GOT3 (cell line): ENCODE results near the gene HSBP1.

Source experiments
- DNase-seq: peaks from one replicate; lab custom pipeline; 2025; ENCODE audit warnings: mixed read lengths; lab: John Stamatoyannopoulos, UW

HSBP1 gene

DNA sequence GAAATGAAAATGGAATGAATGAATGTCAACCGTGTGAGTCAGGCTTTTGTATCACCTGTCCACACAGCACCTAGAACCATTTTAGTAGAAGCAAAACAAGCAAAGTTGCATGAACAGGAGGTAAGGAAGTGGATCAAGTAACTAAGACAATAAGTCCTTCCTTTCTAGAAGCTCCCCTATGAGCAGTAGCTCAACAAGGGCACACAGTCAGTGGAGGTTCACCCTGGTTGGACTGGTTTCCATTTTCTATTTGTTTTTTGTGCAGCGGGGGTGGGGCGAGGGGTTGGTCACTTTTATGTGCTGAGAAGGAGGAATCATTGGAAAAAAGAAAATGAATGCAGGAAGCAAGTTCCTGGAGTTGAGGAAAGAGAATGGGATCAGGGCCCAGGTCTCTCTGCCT, 4.0 kb upstream of the HSBP1 start:
- no peak for DNase-seq

DNA sequence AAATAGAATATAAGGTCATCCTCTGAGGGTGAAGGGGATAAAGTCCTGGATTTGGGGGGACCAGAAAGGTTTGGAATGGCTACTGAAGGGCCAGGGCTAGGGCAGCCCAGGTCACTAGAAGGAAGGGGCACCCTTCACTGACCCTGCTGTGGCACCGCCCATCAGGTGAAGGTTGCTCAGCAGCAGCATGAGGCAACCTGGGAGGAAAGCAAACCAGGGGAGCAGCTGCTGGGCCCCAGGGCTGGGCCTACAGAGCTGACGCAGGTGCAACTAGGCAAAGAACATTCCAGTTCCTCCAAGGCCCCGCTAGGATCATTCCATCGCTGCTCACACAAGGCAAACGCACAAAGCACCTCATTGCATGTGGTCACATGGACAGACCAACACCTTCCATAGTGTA, 3.4 kb upstream of the HSBP1 start:
- DNase-seq = no peak

DNA sequence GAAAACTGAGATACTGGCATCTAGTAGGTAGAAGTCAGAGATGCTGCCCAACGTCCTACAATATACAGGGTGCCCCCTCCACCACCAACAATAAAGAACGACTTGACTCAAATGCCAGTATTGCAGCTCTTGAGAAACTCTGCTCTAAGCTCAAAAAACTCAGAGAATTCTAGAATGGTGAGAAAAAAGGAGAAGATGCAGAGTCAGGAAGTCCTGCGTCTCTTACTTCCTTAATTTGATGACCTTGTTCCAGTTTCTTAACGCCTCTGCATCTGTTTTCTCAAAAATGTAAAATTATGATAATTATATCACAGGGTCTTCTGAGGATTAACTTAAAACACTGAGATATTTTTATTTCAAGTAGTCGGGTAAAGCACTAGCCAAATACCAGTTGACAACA, 1.7 kb upstream of the HSBP1 start:
- no peak for DNase-seq

DNA sequence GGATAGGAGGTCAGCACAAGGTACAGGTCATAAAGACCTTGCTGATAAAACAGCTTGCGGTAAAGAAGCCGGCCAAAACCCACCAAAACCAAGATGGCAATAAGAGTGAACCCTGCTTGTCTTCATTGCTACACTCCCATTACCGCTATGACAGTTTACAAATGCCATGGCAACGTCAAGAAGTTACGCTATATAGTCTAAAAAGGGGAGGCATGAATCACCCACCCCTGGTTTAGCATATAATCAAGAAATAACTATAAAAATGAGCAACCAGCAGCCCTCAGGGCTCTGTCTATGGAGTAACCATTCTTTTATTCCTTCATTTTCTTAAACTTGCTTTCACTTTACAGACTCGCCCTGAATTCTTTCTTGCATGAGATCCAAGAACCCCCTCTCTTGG, 1.0 kb upstream of the HSBP1 start:
- no peak for DNase-seq

DNA sequence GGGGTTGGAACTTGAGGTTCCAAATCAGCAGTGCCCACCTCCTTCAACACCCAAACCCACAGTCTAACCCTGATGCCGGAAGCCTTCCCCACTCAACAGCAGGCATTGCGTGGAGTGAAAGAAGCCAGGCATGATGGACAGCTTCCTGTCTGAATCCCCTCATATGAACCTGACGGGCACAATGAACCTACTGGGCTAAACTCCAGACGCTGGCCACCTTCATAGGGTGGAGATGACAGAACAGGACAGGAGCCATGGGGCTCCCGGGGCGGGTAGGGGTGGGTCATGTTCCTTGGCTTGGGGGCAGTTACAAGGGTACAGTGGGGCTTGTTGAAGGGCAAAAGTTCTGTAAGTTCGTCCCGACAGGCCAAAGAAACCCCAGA, 460 bp upstream of the HSBP1 start:
- DNase-seq = no peak

DNA sequence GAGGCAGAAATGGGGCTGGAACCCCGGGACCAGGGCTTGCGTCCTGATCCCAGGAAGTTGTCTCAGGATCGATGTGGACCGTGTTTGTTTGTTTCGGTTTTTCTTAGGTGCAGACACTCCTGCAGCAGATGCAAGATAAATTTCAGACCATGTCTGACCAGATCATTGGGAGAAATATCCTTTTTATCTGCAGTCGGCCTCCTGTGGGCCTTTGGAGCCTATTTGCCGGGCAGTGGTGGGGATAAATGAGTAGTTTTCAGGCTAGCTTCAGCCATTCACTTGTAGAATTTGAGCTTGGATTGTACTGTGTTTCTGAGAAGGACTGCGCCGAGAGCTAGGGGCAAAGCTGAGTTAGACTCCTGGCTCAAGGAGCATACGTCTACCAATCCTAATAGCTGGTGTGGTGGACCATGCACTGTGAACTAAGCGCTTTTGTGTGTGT, 816 bp downstream of the HSBP1 start:
- DNase-seq = no peak

DNA sequence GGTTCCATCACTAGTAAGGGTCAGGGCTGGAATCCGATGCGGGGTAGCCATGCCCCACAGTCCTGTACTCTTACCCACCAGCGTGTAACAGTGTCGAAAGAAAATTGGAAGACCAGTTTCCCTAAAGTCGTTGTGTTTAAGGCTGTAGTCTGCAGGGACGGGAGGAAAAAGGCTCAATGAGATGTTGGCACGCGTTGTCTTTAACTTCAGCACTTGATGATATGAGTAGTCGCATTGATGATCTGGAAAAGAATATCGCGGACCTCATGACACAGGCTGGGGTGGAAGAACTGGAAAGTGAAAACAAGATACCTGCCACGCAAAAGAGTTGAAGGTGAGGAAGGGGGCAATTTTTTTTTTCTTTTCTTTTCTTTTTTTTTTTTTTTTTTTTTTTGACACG, 1.3 kb downstream of the HSBP1 start:
- DNase-seq = no peak

DNA sequence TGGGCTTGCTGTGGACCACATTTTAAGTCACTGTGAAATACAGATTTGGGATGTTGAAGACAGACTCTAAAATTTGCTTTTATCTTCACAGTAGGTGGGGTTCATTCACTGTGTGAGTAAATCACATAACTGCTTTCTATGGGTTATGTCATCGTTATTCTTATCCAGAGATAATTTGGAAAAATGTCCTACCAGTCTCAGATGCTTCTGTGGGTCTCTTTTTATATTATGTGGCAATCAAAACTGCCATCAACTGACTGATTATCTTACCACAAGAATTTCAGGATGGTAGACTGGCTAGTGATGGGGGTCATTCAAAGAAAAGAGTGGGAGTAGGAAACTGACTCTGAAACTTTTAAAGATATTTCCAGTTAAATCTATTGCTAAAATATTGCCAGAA, 3.1 kb downstream of the HSBP1 start:
- no peak for DNase-seq

DNA sequence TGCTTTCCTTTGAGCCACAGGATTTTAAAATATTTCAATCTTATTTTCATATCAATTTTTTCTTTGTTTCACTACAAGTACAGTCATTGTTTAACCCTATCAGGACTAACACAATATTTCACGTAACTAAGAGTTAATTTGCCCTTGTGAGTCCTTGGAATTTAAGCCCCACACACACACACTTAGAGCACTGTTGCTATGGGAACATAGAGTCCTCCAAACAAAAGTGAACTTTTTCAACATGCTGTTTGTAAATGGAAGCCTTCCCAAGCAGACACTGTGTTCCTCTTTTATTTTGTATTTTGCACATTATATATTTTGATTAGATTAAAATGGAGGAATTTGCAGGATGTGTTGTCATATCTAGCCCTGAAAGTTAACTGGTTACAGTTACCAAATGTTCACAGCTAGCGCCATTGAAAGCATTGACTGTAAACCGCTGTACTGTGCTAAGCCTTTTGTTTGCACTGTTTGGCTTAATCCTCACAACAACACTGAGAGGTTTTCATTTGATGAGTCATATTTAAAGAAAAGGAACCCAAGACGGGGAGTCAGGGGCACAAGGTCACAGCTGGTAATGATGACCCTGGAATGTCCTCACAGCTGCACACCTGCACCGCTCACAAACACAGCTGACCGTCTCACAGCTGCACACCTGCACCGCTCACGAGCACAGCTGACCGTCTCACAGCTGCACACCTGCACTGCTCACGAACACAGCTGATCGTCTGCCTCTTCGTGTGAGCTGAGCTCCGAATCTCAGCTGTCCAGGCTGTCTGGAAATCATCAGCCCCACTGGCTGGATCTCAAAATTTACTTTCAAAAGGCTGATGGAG, 6.3 kb downstream of the HSBP1 start:
- no peak for DNase-seq

DNA sequence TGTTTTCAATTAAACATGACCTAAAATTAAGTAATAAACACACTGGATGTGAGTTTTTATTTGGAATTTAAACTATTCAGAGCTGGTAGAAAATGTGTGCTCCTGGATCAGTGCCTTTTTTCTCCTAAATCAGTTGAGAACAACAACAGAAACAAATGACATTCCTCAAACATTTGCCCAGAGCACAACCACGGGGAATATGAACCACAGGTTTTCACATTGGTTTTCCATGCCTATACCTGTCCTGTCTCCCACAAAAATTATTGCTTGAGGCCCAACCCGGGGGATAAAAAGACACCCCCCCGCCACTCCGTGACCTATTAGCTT, 6.8 kb downstream of the HSBP1 start:
- DNase-seq = no peak

DNA sequence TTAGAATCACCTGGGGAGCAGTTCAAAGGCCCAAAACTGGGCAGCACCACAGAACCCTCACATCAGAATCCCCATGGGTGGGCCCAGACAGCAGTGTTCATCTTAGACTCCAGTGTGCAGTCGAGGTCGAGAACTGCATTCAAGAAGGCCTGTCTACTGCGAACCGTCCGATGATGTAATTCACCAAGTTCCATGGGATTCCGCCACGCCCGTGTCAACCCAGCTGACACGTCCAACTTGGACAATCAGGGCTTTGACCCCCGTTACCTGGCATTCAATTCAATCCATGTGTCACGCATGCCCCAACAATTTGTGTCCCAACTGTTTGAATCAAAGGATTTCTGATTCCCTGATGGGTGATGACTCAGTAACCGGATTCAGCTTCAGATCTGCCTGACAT, 9.2 kb downstream of the HSBP1 start:
- DNase-seq = no peak

DNA sequence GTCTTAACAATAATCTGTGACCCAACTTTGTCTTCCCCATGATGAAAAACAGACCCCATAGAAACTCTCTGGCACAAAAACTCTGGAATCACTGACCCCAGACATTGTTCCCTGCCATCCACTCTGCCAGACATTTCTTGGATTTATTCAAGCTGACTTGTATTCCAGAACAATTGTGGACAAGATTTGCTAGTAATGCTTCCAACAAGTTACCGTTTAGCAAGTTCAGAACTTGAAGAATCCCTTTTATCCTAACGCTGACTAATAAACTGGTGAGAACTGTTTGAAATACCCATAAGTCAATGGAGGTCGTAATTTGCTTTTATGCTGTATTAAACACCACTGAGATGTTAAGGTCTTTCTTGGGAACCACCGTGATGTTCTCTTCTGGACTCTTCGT, 10.5 kb downstream of the HSBP1 start:
- DNase-seq = no peak

DNA sequence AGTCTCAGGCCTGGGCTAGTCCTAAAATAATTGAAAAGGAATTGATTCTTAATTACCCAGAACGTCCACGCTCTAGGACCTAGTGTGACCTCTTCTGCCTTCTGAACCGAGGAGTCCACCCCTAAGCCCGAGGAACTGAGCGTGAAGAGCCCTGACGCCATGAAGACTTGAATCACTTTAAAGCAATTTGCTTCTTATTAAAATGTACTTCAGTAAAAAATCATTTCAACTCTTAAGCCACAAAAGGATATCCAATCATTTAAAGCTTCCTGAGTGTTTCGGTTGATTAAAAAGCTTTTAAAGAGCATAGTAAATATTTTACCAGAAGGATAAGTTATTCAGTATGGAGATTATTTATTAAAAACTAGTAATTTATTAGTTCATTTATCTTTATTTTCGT, 11.6 kb downstream of the HSBP1 start:
- DNase-seq = no peak

DNA sequence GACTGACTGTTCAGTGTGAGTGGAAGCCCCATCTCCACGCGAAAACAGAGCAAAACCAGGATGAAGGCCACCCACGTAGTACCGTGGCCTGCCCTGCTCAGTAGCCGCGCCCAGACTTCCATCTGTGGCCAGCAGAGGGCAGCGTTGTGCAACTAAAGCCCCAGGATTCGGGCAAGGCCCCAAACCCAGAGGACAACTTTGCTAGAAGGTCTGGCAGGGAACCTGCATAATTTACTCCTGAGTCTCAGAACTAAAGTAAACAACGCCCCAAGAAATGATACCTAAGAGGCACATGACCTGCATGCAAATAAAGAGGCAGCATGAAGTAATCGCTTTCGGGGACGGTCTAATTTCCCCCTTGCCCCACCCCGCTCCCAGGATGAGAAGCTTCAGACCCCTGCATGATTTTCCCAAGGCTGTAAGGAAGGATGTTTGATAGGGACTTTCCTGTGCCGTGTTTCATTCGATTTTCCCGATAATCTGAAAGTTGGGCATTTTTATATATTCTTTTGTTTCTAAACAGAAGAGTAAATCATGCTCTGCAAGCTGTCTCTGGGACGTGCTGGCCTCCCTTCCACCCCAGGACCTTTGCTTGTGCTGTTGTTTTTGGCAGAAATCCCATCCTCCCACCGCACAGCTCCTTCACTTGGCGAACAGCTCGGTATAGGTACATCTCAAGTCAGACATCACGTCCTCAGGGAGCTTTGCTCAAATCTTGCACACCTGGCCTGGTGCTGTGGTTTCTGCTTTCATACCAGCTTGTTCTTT, 18.6 kb downstream of the HSBP1 start:
- DNase-seq = peak; percentile 49

DNA sequence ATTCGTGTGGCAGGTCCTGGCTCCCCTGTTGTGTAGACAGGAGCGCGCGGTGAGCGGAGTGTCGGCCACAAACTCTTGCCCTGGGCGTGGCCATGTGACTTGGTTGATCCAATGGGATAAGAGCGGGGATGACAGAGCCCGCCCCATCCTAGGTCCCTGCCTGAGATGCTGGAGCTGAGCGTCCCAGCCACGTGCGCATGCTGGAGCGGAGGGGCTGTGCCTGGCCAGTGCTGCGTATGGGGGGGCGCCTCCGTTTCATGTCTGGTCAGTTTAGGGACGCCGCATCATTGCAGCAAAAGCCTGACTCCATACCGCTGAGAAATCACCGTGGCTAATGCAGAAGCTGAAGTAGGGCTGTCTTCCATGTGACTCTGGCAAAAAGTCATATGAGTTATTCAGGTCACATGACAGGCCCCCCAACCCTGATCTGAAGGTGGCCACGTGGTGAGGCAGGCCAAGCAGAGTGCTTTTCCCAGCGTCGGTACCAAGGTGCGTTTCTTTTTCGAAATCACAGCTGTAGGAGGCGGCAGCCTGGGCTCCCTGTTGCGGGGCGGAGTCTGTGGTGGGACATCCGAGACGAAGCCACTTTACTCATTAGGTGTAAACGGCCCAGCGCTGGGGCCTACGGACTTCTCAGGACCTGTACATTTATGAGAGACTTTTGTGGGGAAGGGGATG, 22.5 kb downstream of the HSBP1 start:
- DNase-seq = no peak

DNA sequence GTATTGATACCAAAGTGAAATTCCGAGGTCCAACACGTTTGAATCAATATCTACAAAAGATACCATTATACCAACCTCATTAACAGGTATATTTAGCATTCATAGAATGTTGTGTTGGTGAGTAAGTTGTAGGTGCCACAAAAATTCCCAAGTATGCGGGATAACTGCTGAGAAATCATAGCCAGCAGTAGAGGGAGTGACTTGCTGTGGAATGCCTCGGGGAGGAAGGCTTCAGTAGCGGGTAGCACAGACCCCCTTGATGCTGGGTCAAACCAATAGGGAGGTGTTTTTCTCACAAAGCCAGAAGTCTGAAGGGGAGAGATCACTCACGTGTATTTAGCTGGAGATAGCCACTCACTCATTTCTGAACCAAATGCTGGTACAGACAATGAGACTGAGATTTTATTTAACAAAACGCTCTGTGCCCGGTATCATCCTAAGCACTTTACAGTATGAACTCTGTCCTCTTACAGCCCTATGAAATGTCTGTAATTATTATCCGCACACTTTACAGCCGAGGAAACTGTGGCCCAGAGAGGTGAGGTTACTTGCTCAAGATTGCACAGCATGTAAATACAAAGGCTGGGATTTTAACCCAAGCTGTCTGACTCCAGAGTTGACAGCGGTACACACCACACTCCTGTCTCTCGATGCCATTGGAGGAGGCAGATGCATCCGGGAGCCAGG, 23.1 kb downstream of the HSBP1 start:
- no peak for DNase-seq

DNA sequence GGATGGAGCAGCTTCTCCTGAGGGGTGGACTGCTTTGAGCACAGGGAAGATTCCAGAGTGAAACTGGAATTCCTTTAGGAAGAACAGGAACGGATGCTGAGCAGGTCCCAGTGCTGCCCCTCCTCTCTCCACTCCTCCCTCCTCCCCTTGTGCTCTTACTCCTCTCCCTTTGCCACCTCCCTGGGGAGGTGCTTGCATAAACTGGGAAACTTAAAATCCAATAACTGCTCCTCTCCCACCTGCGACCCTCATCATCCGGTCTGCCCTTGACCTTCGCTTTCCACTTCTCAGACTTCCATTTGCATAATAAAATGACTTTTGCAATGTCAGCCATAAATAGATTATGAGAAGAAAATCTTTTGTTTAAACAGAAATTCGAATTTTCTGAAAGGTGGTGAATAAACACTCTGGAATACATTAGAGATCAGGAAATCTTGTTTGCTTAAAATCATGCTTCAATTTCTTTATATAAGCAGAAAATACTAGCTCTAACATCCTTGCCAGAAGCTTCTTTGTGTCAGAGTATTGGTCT, 23.7 kb downstream of the HSBP1 start:
- no peak for DNase-seq

DNA sequence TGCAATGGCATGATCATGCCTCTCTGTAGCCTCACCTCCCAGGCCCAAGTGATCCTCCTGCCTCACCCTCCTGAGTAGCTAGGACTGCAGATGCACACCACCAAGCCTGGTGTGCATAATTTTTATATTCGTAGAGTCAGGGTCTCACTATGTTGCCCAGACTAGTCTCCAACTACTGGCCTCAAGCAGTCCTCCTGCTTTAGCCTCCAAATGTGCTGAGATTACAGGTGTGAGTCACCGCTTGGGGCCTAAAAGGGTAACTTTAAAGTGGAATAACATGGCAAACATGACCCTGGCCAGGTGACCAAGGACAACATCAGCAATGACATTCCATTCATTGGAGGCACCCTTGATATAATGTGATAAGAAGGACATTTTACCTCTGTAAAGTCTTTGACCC, 26.1 kb downstream of the HSBP1 start:
- DNase-seq = no peak

DNA sequence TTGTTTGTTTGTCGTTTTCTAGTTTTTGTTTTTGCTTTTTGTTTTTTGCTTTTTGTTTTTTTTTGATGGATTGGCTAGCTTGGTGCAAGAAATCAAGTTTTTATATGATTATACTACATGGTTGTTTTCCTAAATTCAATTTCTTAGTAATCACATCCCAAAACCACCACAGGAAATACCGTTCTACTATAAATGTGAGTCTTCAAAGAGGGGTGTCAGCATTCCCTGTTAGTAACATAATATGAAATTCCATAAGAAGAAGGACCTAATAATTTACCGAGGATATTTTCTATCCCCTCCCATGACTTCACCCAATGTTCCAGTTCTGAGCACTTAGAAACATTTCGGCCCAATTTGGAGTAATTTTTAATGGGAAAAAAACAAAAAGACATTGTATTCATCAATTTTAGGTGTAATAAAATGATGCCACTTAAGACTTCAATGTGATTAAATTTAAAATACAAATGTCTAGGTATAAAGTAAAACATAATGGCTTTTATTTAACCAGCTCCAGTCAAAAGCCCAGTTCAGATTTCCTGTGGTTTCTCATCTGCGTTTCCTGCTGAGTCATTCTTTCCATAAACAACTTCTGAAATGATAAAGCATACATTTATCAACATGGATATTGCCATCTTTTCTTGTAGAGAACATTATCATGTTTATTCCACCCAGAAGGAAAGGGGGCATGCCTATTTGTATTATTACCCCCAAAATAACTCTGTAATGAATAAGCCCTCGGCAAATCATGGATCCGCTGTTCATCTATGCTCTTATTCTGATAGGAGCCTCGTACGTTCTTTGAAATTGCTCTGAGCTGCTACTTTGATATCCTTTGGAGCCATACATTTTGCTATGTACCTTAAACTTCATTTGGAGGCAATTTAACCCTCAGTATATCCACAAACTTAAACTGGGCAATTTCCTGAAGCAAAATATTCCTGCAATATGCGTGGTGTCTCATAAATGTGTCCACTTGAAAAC, 28.1 kb downstream of the HSBP1 start:
- no peak for DNase-seq

DNA sequence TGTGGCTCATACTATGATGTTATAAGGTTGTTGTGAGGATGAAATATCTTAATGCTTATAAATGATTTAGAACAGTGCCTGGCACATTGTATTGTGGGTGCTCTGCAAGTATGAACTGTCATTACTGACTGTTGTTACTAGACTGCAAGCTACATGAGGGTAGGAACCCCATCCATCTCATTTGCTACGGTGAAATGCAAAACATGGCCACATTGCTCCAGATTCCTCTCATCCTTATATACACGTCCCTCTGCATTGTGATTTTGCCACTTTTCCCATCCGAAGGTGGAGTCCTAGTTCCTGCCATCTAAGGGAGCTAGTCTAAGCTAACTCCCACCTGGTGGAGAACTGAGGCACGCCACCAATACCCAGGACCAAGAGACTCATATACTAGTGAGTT, 29.8 kb downstream of the HSBP1 start:
- DNase-seq = no peak

DNA sequence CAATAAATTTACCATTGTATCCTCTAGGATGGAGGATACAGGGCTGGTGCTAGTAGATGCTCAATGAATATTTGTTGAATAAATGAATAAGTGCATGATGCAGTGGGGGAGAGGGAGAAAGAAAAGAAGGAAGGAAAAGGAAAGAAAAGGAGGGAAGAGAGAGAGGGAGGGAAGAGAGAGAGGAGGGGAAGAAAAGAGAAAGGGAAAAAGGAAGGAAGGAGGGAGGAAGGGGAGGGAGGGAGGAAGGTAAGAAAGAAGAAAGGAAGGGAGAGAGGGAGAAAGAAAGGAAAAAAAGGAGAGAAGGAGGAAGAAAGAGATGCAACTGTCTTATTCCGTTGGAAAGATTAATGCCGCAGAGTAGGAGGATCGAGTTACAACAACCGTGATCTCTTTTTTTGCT, 30.4 kb downstream of the HSBP1 start:
- no peak for DNase-seq
